ENCODE data around the gene ZSWIM3.

- TF ChIP-seq CTCF (IDR thresholded peaks at IDR 0.05) (no peak), POLR2A (IDR thresholded peaks at IDR 0.05; ENCODE audit: low read depth) (no peak)
These were observed 16.7 kb upstream of the ZSWIM3 start for GRCh38 chr20:45840700-45841198.

Measured in esophagus muscularis mucosa (tissue), 3 donors.